Erythroblast (primary cell): ENCODE data around the gene CERS1.
A peak's percentile ranks its signal among the peaks of the same experiment; 100 is the strongest.

ENCODE experiments used
- DNase-seq, 2 experiments: peaks; one replicate each; lab custom pipeline; 2025; lab: John Stamatoyannopoulos, UW
- GATA1 ChIP-seq: IDR thresholded peaks from 2 replicates; pipeline ENCODE4 v1.6.1; 2011; ENCODE audit warnings: low read depth, mild to moderate bottlenecking, control low read depth, low read length, moderate library complexity
- POLR2A ChIP-seq: IDR thresholded peaks from 2 replicates; pipeline ENCODE4 v1.6.1; 2011; ENCODE audit warnings: mild to moderate bottlenecking, low read length

Gene CERS1

GRCh38 chr19:18898607-18899408 is 2.9 kb upstream of the CERS1 start:
- TF ChIP-seq GATA1 (no peak), POLR2A (no peak)
- no peak for DNase-seq

- DNase-seq: peak; percentile 61 to 67
- TF ChIP-seq POLR2A (no peak), GATA1 (no peak)
Measured at GRCh38 chr19:18898081-18898606, 2.2 kb upstream of the CERS1 start.

- no peak for DNase-seq
- TF ChIP-seq POLR2A: no peak
Measured at GRCh38 chr19:18897094-18898029, 1.4 kb upstream of the CERS1 start.

- no peak for TF ChIP-seq GATA1
- DNase-seq: no peak
Measured at GRCh38 chr19:18896421-18896841, 473 bp upstream of the CERS1 start.

- DNase-seq: peak in 1 of 2 experiments; percentile 55
- TF ChIP-seq GATA1 (no peak), POLR2A (no peak)
Measured at GRCh38 chr19:18895038-18895823, 727 bp downstream of the CERS1 start.

GRCh38 chr19:18894254-18895037 is 1.5 kb downstream of the CERS1 start:
- DNase-seq: peak in 1 of 2 experiments; percentile 19
- TF ChIP-seq GATA1: no peak
- no peak for TF ChIP-seq POLR2A

- DNase-seq: no peak
- TF ChIP-seq POLR2A (no peak), GATA1 (no peak)
Measured at GRCh38 chr19:18893587-18894253, 2.2 kb downstream of the CERS1 start.

GRCh38 chr19:18889949-18890745 is 5.8 kb downstream of the CERS1 start:
- no peak for TF ChIP-seq POLR2A
- no peak for TF ChIP-seq GATA1
- DNase-seq: no peak

GRCh38 chr19:18886972-18887371 is 9.0 kb downstream of the CERS1 start:
- no peak for TF ChIP-seq GATA1
- no peak for TF ChIP-seq POLR2A
- no peak for DNase-seq

GRCh38 chr19:18883526-18884304 is 12.2 kb downstream of the CERS1 start:
- no peak for DNase-seq
- no peak for TF ChIP-seq POLR2A
- no peak for TF ChIP-seq GATA1

- TF ChIP-seq POLR2A (no peak), GATA1 (no peak)
- no peak for DNase-seq
Measured at GRCh38 chr19:18881491-18881890, 14.5 kb downstream of the CERS1 start.
